AG09319 (cell line): ENCODE data around the gene TTC13.

Experiments
- DNase-seq: peaks from one replicate; pipeline ENCODE4 v3.0.0-alpha.2; 2010; ENCODE audit warnings: low read depth; ENCODE audit errors: extremely low read depth
- TF ChIP-seq, protein P1 (sequence below): IDR thresholded peaks from 2 replicates; pipeline ENCODE4 v1.5.1; 2011; ENCODE audit warnings: low read depth, mild to moderate bottlenecking, inconsistent platforms, low read length, moderate library complexity

The TTC13 gene

DNA sequence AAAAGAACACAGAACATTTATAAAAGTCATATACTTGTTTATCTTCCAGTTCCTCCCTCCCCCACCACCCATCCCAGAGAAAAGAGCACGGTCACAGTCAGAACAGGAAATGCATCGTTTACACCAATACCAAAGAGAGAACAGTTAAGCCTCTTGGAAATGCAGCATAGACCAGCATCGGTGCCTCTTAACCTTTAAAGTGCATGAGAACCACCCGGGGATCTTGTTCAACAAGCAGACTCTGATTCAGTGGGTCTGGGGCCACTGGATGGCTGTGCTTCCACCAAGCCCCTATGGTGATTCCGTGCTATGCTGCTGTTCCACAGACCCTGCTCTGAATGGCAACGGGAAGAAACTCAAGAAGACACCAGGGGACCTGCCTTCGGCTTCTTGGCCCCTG lies 42.2 kb upstream of the TTC13 start:
- TF ChIP-seq, protein P1, sequence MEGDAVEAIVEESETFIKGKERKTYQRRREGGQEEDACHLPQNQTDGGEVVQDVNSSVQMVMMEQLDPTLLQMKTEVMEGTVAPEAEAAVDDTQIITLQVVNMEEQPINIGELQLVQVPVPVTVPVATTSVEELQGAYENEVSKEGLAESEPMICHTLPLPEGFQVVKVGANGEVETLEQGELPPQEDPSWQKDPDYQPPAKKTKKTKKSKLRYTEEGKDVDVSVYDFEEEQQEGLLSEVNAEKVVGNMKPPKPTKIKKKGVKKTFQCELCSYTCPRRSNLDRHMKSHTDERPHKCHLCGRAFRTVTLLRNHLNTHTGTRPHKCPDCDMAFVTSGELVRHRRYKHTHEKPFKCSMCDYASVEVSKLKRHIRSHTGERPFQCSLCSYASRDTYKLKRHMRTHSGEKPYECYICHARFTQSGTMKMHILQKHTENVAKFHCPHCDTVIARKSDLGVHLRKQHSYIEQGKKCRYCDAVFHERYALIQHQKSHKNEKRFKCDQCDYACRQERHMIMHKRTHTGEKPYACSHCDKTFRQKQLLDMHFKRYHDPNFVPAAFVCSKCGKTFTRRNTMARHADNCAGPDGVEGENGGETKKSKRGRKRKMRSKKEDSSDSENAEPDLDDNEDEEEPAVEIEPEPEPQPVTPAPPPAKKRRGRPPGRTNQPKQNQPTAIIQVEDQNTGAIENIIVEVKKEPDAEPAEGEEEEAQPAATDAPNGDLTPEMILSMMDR, result no peak
- DNase-seq, result no peak

DNA sequence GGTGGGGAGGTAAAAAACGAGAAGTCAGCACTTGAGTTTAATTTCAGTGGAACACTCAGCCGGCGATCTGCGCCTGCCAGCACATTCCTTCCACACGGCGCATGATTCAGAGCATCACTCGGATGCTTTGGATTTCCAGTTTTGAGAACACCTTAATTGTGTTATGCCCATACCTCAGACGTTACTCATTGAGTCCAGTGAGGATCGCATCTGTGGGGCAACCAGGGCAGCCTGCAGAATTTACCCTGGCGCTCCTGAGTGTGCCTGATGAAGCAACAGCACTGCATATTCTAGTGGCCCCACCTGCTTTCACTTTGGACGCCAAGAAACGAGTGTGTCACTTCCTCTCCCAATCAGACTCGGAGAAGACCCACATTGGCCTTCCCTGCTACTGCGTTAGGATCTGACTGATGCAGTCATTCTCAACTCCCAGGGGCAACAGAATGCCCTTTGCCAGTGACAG lies 41.5 kb upstream of the TTC13 start:
- DNase-seq, result no peak
- TF ChIP-seq, protein P1, result no peak

DNA sequence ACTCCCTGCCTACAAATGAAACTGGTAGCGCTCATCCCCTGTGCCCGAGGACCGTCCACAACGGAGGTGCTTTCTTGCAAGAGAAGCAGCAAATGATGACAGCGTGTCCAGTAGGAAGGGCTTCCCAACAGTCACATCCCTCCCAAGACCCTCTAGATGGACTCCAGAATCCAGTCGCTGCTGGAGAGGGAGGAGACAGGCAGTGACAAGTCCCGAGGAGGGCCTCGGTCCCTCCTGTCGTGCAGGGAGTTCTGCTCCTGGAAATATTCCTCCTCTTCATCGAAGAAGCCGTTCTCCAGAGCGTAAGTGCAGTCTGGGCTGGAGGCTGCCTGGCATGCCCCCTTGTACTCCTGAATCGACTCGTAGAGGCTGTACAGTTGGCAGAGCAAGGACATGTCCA lies 41.0 kb upstream of the TTC13 start:
- no peak for DNase-seq
- TF ChIP-seq, protein P1, result no peak

DNA sequence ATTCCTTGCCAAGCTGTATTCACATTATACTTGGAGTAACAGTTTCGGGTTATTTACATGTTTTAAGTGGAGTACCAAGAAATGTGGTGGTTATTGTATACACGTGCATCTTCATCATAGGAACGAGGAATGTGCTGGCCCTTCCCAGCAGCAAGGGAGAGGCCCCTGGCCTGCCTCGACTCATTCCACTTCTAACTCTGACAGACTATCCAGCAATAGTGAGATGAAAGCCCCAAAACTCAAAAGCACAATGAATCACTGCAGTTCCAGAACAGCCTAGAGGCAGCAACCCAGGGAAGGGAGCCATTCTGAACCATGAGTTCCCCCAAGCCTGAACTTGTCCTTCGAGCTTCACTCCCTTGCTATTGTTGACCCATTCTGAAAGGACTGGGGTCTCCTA lies 38.3 kb upstream of the TTC13 start:
- TF ChIP-seq, protein P1, result no peak
- DNase-seq, result no peak

DNA sequence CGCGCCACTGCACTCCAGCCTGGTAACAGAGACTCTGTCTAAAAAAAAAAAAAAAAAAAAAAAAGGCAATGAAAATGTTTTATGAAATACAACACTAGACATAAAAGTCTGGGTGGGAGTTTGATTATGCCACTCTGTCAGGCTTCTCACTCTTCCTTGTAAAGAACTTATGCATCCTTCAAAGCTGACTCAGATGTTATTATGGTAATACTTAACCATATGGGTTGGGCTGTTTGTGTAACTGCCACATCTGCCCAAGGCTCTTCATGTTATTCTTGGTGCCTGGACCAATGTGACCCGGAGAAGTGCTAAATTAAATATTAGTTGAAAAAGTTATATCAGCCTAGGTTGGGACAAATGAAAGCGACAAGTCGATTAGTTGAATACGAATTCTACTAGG lies 37.6 kb upstream of the TTC13 start:
- TF ChIP-seq, protein P1, result no peak
- DNase-seq, result no peak

DNA sequence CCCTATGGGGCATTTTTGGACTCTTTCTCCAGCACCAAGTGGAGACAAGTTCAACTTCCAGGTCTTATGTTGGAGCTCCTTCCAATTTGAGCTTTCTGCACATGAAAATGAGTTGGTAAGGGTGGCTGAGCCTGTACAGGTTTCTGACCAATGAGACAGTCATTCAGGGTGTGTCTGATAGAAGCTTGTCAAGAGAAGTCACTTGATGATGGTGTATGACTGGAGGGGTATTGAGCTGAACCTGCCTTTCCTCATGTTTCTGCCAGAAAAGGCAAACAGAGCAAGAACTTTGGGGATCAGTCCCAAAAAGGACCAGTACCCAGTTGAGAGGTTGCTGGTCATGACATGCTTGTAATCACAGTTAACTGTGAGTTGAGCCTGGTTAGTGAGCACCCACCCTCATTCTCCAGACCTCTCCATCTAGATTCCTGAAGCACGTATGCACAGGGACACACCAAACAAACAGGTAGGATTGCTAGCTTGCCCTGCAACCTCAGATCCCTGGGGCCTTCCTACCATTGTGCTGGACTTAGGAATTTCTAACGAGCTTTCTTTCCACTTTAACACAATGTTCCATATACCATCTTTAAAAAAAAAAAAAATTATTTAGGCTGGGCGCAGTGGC lies 34.8 kb upstream of the TTC13 start:
- no peak for DNase-seq
- TF ChIP-seq, protein P1, result no peak

DNA sequence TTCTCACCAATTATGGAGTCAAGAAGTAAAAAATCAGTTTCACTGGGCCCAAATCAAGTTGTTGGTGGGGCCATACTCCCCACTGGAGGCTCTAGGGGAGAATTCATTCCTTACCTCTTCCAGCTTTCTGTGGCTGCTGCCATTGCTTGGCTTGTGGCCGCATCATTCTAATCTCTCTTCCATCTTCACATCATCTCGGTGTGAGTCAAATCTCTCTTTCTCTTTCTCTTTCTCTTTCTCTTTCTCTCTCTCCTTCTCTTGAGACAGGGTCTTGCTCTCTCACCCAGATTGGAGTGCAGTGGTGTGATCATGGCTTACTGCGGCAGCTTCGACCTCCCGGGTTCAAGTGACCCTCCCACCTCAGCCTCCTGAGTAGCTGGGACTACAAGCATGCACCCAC lies 33.3 kb upstream of the TTC13 start:
- TF ChIP-seq, protein P1, result no peak
- no peak for DNase-seq
